ENCODE measurements around the gene KIF6.

KIF6 gene

DNA sequence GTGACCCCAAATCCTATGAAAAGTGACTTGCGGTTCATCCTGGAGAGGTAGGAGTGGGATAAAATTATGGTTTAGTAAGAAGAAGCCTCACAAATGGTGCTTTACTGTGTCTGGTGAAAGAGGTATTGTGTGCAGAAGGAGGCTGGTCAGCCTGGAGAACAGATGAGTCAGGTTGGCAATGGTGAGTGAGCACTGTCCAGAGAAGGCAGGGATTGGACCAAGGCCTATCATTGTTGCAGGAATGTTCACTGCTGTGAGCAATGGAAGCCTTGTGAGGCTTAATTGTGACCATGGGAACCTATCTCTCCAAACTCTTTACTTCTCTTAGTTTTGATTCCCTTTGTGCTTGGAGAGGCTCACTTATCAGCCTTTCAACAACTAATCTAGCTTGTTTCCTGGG, 313.7 kb downstream of the KIF6 start:
- DNase-seq (ENCODE audit: extremely low read depth, low read depth) = no peak
- TF ChIP-seq, protein P1, sequence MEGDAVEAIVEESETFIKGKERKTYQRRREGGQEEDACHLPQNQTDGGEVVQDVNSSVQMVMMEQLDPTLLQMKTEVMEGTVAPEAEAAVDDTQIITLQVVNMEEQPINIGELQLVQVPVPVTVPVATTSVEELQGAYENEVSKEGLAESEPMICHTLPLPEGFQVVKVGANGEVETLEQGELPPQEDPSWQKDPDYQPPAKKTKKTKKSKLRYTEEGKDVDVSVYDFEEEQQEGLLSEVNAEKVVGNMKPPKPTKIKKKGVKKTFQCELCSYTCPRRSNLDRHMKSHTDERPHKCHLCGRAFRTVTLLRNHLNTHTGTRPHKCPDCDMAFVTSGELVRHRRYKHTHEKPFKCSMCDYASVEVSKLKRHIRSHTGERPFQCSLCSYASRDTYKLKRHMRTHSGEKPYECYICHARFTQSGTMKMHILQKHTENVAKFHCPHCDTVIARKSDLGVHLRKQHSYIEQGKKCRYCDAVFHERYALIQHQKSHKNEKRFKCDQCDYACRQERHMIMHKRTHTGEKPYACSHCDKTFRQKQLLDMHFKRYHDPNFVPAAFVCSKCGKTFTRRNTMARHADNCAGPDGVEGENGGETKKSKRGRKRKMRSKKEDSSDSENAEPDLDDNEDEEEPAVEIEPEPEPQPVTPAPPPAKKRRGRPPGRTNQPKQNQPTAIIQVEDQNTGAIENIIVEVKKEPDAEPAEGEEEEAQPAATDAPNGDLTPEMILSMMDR (IDR thresholded peaks at IDR 0.05; ENCODE audit: low read depth, low read length, missing control alignments) = no peak

DNA sequence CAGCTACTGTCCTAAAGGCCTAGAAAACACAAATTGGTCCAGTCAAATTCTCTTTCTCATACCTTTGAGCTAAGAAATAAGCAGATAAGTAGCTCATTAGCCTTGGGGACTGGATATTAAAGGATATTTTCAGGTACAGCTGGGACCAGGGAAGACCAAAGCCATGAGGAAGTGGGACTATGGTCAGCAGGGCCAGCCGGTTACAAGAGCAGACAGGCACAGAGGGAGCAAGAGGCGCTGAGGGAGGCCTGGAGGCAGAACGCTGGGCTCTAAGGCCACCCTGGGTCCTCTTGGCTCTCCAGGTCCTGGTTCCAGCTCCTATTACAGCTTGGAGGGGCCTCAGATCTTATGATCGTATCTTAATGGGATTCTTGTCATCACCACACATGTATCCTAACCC, 314.2 kb downstream of the KIF6 start:
- TF ChIP-seq, protein P1 (IDR thresholded peaks at IDR 0.05; ENCODE audit: low read depth, low read length, missing control alignments) = no peak
- no peak for DNase-seq (ENCODE audit: extremely low read depth, low read depth)
- H3K4me3 ChIP-seq (replicated peaks; ENCODE audit: low read depth, low read length) = no peak overlapping the region

More for the DNA sequence above, 313.7 kb downstream of the KIF6 start:
- no peak overlapping the region for H3K4me3 ChIP-seq (replicated peaks; ENCODE audit: low read depth, low read length)

DNA sequence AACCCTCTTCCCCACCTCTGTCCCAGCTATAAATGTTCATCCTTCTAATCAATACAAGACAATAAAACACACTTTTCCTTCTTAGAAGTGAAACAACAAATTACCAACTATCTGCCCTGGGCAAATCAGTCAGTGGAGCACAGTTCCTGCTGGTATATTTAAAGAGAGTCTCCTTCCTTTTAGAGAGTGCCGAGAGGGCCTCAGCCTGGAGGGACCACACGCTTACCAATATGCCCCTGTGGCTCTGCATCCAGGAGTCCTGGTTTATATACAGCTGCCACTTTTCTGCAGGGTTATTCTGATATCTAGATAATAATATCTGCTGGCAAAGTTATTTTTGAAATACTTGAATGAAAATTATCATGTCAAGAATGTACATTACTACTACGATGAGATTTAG, 315.3 kb downstream of the KIF6 start:
- DNase-seq (ENCODE audit: extremely low read depth, low read depth) = no peak
- no peak overlapping the region for H3K4me3 ChIP-seq (replicated peaks; ENCODE audit: low read depth, low read length)
- TF ChIP-seq, protein P1 (IDR thresholded peaks at IDR 0.05; ENCODE audit: low read depth, low read length, missing control alignments) = no peak

DNA sequence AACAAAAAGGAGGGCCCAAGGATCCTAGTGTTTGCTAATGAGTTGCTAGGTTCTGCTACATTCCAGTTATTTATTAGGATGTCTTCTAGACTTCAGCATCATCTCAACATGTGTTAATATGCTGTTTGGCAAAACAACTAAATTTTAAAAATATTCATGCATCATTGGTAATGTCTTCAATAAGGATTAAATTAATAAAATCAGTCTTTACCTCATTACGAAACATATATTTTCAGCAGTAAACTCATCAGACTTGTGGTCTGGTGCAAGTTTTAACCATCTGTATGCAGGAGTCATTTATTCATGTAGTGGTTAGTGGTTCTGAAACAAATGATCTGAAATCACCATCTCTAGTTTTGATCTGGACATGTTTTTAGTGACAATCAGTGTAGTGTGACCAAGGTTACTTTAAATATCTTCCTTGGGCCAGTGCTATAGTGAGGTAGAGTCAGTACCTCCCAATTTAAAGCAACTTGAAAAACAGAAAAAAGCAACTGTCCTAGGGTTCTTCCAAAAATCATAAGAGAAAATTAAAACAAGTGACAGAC, 317.7 kb downstream of the KIF6 start:
- TF ChIP-seq, protein P1 (IDR thresholded peaks at IDR 0.05; ENCODE audit: low read depth, low read length, missing control alignments) = no peak
- DNase-seq (ENCODE audit: extremely low read depth, low read depth) = no peak
- no peak overlapping the region for H3K4me3 ChIP-seq (replicated peaks; ENCODE audit: low read depth, low read length)

DNA sequence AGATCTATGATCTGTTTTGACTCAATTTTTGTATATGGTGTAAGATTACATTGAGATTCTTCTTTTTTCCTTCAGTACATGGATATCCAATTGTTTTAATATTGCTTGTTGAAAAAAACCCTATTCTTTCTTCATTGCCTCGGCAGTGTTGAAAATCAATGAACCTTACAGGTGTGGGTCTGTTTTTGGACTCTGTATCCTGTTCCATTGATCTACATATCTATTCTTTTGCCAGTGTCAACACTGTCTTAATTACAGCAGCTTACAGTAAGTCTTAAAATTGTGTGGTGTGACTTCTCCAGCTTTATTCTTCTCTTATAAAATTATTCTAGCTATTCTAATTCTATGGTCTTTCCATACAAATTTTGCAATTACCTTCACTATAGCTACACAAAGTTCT, 320.9 kb downstream of the KIF6 start:
- no peak overlapping the region for H3K4me3 ChIP-seq (replicated peaks; ENCODE audit: low read depth, low read length)
- no peak for DNase-seq (ENCODE audit: extremely low read depth, low read depth)
- TF ChIP-seq, protein P1 (IDR thresholded peaks at IDR 0.05; ENCODE audit: low read depth, low read length, missing control alignments) = no peak

DNA sequence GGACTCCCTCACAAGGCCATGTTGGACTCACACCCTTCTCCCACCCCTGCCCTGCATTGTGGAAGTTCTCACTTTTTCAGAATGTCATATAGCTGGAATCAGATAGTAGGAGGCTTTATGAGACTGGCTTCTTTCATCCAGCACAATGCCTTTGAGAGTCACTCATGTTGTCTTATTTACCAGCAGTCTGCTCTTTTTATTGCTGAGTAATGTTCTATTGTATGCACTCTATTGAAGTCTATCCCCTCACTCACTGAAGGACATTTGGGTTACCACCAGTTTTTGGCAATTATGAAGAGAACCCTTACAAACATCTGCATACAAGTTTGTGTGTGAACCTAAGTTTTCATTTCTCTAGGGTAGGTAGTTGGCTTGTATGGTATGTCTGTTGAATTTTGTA, 321.9 kb downstream of the KIF6 start:
- H3K4me3 ChIP-seq (replicated peaks; ENCODE audit: low read depth, low read length) = no peak overlapping the region
- TF ChIP-seq, protein P1 (IDR thresholded peaks at IDR 0.05; ENCODE audit: low read depth, low read length, missing control alignments) = no peak

DNA sequence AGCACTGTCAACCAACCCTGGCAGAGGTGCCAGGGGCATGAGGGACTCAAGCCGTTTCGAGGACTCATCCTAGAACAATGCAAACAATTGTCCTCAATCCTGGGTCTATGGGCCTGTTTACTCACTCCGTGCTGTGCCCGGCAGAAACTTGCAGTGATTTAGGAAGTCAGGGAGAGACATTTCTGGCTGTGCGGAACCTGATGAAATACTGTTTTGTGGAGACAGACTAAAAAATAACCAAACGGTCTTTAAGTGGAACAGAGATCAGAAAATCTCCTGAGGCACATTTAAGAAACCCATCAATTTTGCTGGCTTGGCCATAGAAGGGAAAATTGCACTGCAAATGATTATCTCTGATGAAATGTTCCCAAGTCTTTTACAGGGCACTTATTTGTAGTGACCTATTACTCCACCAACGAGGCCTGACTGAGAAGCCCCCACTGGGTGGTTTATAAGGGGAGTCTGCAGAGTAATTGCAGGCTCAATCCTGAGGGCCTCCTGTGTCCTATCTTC, 322.9 kb downstream of the KIF6 start:
- TF ChIP-seq, protein P1 (IDR thresholded peaks at IDR 0.05; ENCODE audit: low read depth, low read length, missing control alignments) = no peak
- no peak overlapping the region for H3K4me3 ChIP-seq (replicated peaks; ENCODE audit: low read depth, low read length)
- DNase-seq (ENCODE audit: extremely low read depth, low read depth) = no peak

More for the DNA sequence above, 321.9 kb downstream of the KIF6 start:
- DNase-seq (ENCODE audit: extremely low read depth, low read depth) = no peak
